IgD-negative memory B cell (primary cell): ENCODE results near the gene KRTAP4-8. TPM values are rescaled to one million over a fixed set of nuclear protein-coding genes. Genes with fewer than 3 reads are reported as not detected.
"Not testable (repeated sequence)": the region's sequence is repeated elsewhere in the genome, so short reads cannot be mapped to it uniquely, and the experiment has no call there.

Source experiments
- H3K27ac Mint-ChIP-seq, 3 donors: one replicate each; pipeline ENCODE4 v1.8.0; 2020 to 2022; ENCODE audit warnings: mild to moderate bottlenecking in 3 of 3, mixed read lengths in 3 of 3, moderate library complexity in 1 of 3
- H3K27me3 Mint-ChIP-seq: one replicate; pipeline ENCODE4 v1.8.0; 2021; ENCODE audit warnings: mixed read lengths
- H3K36me3 Mint-ChIP-seq: one replicate; pipeline ENCODE4 v1.8.0; 2020; ENCODE audit warnings: mild to moderate bottlenecking, mixed read lengths
- H3K4me1 Mint-ChIP-seq, 3 donors: one replicate each; pipeline ENCODE4 v1.8.0; 2020 to 2022; ENCODE audit warnings: mixed read lengths in 3 of 3, mild to moderate bottlenecking in 1 of 3
- H3K4me3 Mint-ChIP-seq, 4 donors: one replicate each; pipeline ENCODE4 v1.8.0; 2020 to 2022; ENCODE audit warnings: mild to moderate bottlenecking in 4 of 4, mixed read lengths in 4 of 4, moderate library complexity in 3 of 4
- H3K9me3 Mint-ChIP-seq, 3 donors: one replicate each; pipeline ENCODE4 v1.8.0; 2020 to 2021; ENCODE audit warnings: mixed read lengths in 3 of 3, mild to moderate bottlenecking in 1 of 3
- polyA plus RNA-seq: library from polyadenylated mRNA; unstranded; fragments of 300-500 nt; fragmentation: Illumina TruSeq; gene quantifications from one replicate; pipeline ENCODE4 v1.2.3, GENCODE V29; 2021

Gene KRTAP4-8
- polyA plus RNA-seq, result not detected

GRCh38 chr17:41098042-41098441, at the start of gene KRTAP4-8:
KRTAP4-8 (minus strand) TSS chr17:41098142; CDS start chr17:41098084, 58 bp downstream.
- H3K4me3 Mint-ChIP-seq, result no peak within 1 kb of the TSS
- H3K36me3 Mint-ChIP-seq, result no peaks in the 10 kb centered on the region
- H3K27ac Mint-ChIP-seq, result no peak within 1 kb of the TSS
- H3K9me3 Mint-ChIP-seq, result peaks cover 0 to 1% (median 0%) of the 10 kb centered on the region in 3 donors
- peaks cover 23% of the 10 kb centered on the region for H3K27me3 Mint-ChIP-seq
- H3K4me1 Mint-ChIP-seq, result peaks cover 0 to 10% (median 9%) of the 10 kb centered on the region in 3 donors

DNA sequence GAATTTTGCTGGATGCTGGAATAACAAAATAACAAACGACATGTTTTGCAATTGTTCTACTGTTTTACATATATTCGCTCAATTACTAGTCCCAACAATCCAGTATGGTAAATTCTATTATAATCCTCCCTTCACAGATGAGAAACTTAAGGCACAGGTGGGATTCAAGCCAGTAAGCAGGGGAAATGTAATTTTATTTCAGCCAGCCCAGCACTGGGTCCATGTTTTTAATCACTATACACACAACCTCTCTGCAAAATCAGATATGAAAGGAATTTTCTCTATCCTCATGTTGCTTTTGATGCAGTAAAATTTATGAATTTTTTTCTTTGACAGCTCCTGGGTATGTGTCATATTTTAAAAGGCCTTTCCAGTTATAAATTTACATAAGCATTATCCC, 47.3 kb upstream of the KRTAP4-8 start:
- H3K4me1 Mint-ChIP-seq, result peaks cover 0 to 8% (median 4%) of the 10 kb centered on the region in 3 donors
- peaks cover 5 to 24% (median 7%) of the 10 kb centered on the region in 3 donors for H3K9me3 Mint-ChIP-seq
- H3K27me3 Mint-ChIP-seq, result peaks cover 5% of the 10 kb centered on the region
- H3K27ac Mint-ChIP-seq, result no peak overlapping the region
- H3K4me3 Mint-ChIP-seq, result no peak overlapping the region
- no peaks in the 10 kb centered on the region for H3K36me3 Mint-ChIP-seq

DNA sequence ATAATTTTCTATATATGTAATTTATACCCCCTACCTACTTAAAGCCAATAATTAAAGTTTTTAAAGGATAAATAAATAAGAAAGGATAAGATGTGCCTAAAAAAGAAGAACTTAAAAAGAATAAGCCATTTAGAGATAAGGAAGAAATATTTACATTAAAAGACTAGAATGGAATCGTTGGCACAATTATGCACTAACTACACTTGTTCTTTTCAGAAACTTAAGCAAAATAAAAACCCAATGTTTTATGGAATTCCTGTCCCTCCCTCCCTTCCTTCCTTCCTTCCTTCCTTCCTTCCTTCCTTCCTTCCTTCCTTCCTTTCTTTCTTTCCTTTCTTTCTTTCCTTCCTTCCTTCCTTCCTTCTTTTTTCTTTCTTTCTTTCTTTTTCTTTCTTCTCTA, 46.9 kb upstream of the KRTAP4-8 start:
- H3K4me3 Mint-ChIP-seq, result no peak overlapping the region
- peaks cover 0 to 8% (median 4%) of the 10 kb centered on the region in 3 donors for H3K4me1 Mint-ChIP-seq
- peaks cover 5% of the 10 kb centered on the region for H3K27me3 Mint-ChIP-seq
- no peaks in the 10 kb centered on the region for H3K36me3 Mint-ChIP-seq
- H3K27ac Mint-ChIP-seq, result no peak overlapping the region
- peaks cover 5 to 24% (median 7%) of the 10 kb centered on the region in 3 donors for H3K9me3 Mint-ChIP-seq

GRCh38 chr17:41141361-41141760, 43.4 kb upstream of the KRTAP4-8 start:
- Mint-ChIP-seq H3K4me1 (peaks cover 1 to 7% (median 4%) of the 10 kb centered on the region in 3 donors), H3K36me3 (no peaks in the 10 kb centered on the region), H3K27me3 (peaks cover 3% of the 10 kb centered on the region), H3K27ac (no peak overlapping the region), H3K4me3 (no peak overlapping the region), H3K9me3 (peaks cover 11 to 32% (median 11%) of the 10 kb centered on the region in 3 donors)

GRCh38 chr17:41140360-41141131, 42.6 kb upstream of the KRTAP4-8 start, which contains the start of gene KRTAP4-6:
KRTAP4-6 (minus strand) TSS chr17:41140544; CDS start chr17:41140487, 57 bp downstream.
- Mint-ChIP-seq H3K27me3 (peaks cover 3% of the 10 kb centered on the region), H3K27ac (no peak within 1 kb of the TSS), H3K4me3 (peak within 1 kb of the TSS in 1 of 4 donors; percentile 1), H3K4me1 (peaks cover 1 to 7% (median 4%) of the 10 kb centered on the region in 3 donors), H3K9me3 (peaks cover 11 to 32% (median 11%) of the 10 kb centered on the region in 3 donors), H3K36me3 (no peaks in the 10 kb centered on the region)

DNA sequence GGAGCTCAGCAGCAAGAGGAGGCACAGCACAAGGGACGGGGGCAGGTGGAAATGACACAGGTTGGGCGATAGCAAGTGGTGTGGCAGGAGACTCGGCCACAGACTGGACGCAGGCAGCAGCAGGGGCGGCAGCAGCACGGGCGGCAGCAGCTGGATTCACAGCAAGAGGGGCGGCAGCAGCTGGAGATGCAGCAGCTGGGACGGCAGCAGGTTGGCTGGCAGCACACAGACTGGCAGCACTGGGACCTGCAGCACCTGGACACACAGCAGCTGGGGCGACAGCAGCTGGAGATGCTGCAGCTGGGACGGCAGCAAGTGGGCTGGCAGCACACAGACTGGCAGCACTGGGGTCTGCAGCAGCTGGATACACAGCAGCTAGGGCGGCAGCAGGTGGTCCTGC, 41.9 kb upstream of the KRTAP4-8 start:
- H3K4me1 Mint-ChIP-seq, H3K36me3 Mint-ChIP-seq, H3K27ac Mint-ChIP-seq, H3K27me3 Mint-ChIP-seq: not testable (repeated sequence)
- H3K4me3 Mint-ChIP-seq, result peak overlapping the region in 1 of 4 donors; percentile 1
- H3K9me3 Mint-ChIP-seq, result peaks cover 11 to 32% (median 11%) of the 10 kb centered on the region in 3 donors

DNA sequence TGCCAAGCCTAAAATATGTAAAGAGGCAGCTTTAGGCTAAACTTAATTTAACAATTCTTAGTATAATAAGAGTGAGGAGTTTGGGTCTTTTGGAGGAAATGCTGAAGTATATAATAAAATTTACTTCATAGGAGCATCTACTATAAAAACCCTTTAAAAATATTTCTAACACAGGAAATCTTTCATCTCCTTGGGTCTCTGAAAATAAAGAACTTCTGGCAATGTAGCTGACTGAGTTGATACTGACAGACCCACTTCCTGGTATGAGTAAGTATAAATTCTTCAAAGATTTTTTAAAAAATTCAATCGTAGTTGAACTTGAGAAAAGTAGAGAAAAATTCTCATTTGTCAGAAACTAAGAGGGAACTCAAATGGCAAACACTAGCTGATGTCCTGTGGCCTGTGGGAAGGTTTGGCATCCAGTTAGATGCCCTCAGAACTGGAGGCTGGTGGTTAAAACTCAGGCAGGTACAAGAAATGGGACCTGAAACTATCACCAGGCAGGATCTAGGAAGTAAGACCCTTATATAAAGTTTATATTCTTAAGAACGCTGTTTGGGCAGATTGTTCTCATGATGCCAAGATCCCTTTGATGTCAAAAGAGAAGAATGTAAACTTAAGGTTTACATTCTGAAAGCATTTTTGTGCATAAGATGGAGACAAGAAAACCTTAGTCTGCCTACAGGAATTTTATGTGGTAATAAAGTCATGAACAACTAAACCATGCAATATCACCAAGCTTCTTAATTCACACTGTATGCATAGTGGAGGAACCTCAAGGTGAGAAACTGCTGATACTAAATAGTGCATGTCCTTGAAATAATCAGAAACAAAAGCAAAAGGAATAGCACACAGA, 36.2 kb upstream of the KRTAP4-8 start:
- Mint-ChIP-seq H3K27ac (peak overlapping the region in 1 of 3 donors; percentile 57), H3K36me3 (no peaks in the 10 kb centered on the region), H3K27me3 (no peaks in the 10 kb centered on the region), H3K4me3 (no peak overlapping the region), H3K9me3 (peaks cover 5 to 8% (median 5%) of the 10 kb centered on the region in 3 donors), H3K4me1 (peaks cover 0 to 26% (median 22%) of the 10 kb centered on the region in 3 donors)

DNA sequence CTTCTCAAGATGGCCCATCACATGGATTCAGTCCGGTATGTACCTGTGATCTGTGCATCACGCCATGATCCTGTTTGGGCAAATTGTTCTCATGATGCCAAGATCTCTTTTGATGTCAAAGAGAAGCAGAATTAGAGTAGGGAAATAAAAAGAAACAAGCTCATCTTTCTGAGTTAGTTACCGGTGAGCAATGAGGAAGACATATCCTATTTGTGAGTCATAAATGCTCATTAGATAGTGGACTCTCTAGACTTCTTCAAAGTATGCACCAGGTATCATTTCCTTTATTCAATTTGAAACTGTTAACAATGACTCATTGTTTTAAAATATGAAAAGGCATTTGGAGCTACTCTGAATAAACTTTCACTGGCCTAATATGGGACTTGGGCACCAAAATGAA, 34.0 kb upstream of the KRTAP4-8 start:
- Mint-ChIP-seq H3K4me1 (peaks cover 0 to 29% (median 28%) of the 10 kb centered on the region in 3 donors), H3K27me3 (no peaks in the 10 kb centered on the region), H3K4me3 (no peak overlapping the region), H3K9me3 (peaks cover 1 to 9% (median 3%) of the 10 kb centered on the region in 3 donors), H3K36me3 (no peaks in the 10 kb centered on the region), H3K27ac (no peak overlapping the region)

DNA sequence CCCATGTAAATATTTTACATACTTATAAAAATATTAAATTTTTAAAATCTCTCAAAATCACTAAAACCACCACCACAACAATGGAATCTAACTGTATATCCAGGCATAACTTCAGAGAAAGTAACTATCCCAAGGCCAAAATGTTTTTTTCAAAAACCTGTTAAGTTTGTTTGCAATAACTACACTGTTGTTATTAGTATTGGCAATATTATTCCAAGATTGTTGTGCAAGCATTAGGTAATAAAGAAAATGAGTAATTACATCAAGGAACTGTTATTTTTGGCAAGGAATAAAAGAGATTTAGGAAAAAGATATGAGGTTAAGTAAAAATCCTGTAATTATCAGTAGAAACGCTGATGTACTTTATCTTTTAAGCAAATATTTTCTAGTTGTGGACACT, 29.4 kb upstream of the KRTAP4-8 start:
- Mint-ChIP-seq H3K27me3 (peaks cover 5% of the 10 kb centered on the region), H3K27ac (no peak overlapping the region), H3K36me3 (no peaks in the 10 kb centered on the region), H3K9me3 (peaks cover 0 to 7% (median 4%) of the 10 kb centered on the region in 3 donors), H3K4me1 (peaks cover 0 to 39% (median 38%) of the 10 kb centered on the region in 3 donors), H3K4me3 (no peak overlapping the region)

DNA sequence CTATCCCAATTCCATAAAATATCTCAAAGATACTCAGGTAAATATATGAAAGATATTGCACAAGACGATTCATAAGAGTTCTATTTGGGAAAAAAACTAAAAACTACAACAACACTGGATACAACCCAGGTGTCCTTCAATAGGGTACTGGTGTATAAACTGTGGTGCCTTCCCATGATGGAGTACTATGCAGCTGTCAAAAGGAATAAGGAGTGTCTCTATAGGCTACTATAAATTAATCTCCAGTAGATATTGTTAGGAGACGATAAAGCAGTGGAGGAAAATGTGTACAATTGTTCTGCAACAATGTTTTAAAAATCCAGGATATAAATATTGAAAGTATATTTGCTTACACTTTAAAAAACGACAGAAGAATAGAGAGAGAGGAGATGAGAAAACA, 28.5 kb upstream of the KRTAP4-8 start:
- Mint-ChIP-seq H3K27me3 (peaks cover 5% of the 10 kb centered on the region), H3K36me3 (no peaks in the 10 kb centered on the region), H3K27ac (peak overlapping the region in 1 of 3 donors; percentile 25), H3K9me3 (peaks cover 0 to 7% (median 6%) of the 10 kb centered on the region in 3 donors), H3K4me3 (no peak overlapping the region), H3K4me1 (peaks cover 0 to 33% (median 31%) of the 10 kb centered on the region in 3 donors)

GRCh38 chr17:41125064-41125463, 27.1 kb upstream of the KRTAP4-8 start:
- H3K27ac Mint-ChIP-seq, result no peak overlapping the region
- H3K27me3 Mint-ChIP-seq, result peaks cover 5% of the 10 kb centered on the region
- peaks cover 1 to 34% (median 32%) of the 10 kb centered on the region in 3 donors for H3K4me1 Mint-ChIP-seq
- H3K4me3 Mint-ChIP-seq, result no peak overlapping the region
- peaks cover 3 to 7% (median 6%) of the 10 kb centered on the region in 3 donors for H3K9me3 Mint-ChIP-seq
- H3K36me3 Mint-ChIP-seq, result no peaks in the 10 kb centered on the region

DNA sequence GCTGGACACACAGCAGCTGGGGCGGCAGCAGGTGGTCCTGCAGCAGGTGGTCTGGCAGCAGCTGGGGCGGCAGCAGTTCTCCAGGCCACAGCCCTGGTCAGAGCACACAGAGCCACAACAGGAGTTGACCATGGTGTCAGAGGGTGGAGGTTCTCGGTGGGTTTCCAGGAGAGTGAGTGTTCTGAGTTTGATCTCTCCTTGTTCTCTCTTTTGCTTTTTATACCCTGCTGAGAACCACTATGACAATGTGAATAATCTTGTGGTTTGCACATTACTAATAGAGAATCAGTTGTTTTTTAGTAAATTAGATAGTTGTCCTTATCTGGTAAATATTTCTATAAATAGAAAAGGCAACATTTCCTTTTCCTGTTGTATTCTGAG, 26.0 kb upstream of the KRTAP4-8 start, which contains the start of gene KRTAP4-12:
Gene KRTAP4-12 (minus strand): TSS at position 192 of the 381 bp plus-strand sequence. CDS start 60 bp downstream, at position 132.
- H3K36me3 Mint-ChIP-seq, H3K27me3 Mint-ChIP-seq, H3K9me3 Mint-ChIP-seq: not testable (repeated sequence)
- H3K4me3 Mint-ChIP-seq, result peak within 1 kb of the TSS in 2 of 4 donors; percentile 1 to 72
- H3K4me1 Mint-ChIP-seq, result peaks cover 2 to 34% (median 32%) of the 10 kb centered on the region in 3 donors
- H3K27ac Mint-ChIP-seq, result peak within 1 kb of the TSS in 2 of 3 donors; percentile 10 to 27

DNA sequence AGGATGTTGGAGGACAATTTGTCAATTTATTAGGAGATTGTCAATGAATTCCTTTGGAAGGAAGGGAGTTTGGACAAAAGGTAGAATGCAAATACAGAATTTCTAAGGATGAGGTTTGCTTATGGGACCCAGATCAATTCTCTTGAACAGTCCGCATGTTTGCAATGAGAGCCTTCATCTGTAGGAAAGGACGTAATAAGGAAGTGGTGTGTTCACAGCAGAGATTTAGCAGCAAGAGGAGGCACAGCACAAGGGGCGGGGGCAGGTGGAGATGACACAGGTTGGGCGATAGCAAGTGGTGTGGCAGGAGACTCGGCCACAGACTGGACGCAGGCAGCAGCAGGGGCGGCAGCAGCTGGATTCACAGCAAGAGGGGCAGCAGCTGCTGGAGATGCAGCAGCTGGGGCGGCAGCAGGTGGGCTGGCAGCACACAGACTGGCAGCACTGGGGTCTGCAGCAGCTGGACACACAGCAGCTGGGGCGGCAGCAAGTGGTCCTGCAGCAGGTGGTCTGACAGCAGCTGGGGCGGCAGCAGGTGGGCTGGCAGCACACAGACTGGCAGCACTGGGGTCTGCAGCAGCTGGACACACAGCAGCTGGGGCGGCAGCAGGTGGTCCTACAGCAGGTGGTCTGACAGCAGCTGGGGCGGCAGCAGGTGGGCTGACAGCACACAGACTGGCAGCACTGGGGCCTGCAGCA, 25.5 kb upstream of the KRTAP4-8 start:
- H3K27ac Mint-ChIP-seq, result peak overlapping the region in 2 of 3 donors; percentile 10 to 27
- not testable (repeated sequence) for H3K36me3 Mint-ChIP-seq

DNA sequence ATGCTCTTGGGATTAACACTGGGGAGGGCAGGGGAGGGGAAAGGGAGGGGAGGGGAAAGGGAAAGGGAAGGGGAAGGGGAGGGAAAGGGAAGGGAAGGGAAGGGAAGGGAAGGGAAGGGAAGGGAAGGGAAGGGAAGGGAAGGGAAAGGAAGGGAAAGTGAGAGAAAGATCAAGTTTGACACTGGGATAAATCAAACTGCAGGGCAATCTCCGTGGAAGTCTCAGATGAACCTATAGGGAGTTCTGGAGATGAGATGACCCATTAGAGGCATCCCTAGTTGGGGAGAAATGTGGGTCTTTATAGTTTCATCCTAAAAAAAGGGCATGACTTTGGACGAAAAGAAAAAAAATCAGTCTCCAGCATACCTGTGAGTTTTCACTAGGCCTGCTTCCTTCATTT, 23.8 kb upstream of the KRTAP4-8 start:
- H3K36me3 Mint-ChIP-seq, result no peaks in the 10 kb centered on the region
- H3K4me1 Mint-ChIP-seq, result peaks cover 2 to 40% (median 31%) of the 10 kb centered on the region in 3 donors
- no peak overlapping the region for H3K27ac Mint-ChIP-seq
- H3K27me3 Mint-ChIP-seq, result peaks cover 10% of the 10 kb centered on the region
- no peak overlapping the region for H3K4me3 Mint-ChIP-seq
- peaks cover 0 to 5% (median 5%) of the 10 kb centered on the region in 3 donors for H3K9me3 Mint-ChIP-seq

More for the DNA sequence above, 25.5 kb upstream of the KRTAP4-8 start:
- peaks cover 2 to 34% (median 30%) of the 10 kb centered on the region in 3 donors for H3K4me1 Mint-ChIP-seq
- not testable (repeated sequence) for H3K27me3 Mint-ChIP-seq, H3K9me3 Mint-ChIP-seq
- peak overlapping the region in 2 of 4 donors; percentile 1 to 72 for H3K4me3 Mint-ChIP-seq
